CD1c-positive myeloid dendritic cell (primary cell): ENCODE measurements around the gene ELF1.
"Not testable (repeated sequence)": the region's sequence is repeated elsewhere in the genome, so short reads cannot be mapped to it uniquely, and the experiment has no call there.

Experiments
- DNase-seq: peaks from one replicate; pipeline ENCODE4 v3.0.0-alpha.2; 2016; ENCODE audit errors: extremely low spot score

The ELF1 gene

DNA sequence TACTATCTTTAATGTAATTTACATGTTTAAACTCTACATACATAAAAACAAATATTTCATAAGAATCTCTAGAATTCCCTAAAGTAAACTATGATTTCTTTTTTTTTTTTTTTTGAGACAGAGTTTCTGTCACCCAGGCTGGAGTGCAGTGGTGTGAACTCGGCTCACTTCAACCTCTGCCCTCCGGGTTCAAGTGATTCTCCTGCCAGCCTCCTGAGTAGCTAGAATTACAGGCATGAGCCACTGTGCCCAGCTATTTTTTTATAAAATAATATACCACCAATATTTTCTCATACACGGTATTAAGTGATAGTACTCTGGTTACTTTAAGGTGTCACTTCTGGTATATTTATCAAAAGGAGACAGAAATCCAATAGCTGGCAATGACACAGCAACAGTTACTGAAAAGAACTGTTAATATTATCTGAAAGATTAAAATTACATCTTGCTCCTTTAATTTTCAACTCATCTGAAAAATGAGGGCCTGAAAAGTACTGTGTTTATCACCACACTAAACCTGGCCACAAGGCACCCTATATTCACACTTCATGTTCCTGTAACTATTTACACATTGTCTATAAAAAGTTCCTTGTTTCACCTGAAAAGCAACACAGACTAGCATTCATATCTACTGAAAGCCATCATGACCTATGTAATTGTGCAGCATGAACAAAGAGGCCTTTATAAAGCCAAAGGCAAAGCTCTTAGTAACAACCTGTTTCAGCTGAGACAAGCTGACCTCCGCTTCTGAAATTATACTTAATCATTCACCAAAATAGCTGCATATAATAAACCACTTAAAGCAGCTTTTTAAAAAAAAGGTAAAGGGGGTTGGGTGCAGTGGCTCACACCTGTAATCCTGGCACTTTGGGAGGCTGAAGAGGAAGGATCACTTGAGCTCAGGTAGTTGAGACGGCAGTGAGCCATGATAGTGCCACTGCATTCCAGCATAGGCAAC lies 123.6 kb downstream of the ELF1 start:
- DNase-seq: no peak

DNA sequence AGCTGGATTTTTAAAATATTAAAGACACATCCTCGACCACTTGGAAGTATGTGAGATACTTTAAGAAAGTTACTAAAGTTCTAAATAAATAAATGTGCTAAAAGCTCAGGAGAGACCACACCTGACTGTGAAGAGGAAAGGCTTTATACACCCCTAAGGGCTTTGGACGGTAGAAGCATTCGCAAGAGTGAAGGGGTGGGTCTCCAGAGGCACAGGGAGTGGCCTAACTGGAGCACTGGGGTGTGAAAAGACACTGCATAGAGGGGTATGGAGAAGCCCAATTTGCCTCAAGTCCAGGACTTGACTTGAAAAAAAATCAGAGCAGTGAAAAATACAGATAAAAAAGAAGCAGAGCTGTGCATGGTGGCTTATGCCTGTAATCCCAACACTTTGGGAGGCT lies 125.5 kb downstream of the ELF1 start:
- not testable (repeated sequence) for DNase-seq

DNA sequence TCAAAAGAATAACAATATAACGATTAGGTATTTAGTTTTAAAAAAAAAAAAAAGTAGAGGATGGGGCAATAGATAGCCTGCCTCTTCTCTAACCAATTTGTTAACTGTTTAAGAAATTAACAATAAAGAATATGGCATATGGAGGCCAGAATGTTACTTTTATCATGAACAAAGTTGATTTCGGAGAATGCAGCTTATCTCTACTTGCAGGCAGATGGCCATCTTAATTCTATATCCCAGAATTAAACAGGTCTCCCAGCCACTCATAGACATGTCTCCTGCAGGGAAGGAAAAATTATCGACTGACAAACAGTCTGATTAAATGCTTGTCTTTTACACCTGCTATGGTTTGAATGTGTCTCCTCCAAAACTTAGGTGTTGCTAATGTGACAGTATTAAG lies 133.1 kb downstream of the ELF1 start:
- no peak for DNase-seq

DNA sequence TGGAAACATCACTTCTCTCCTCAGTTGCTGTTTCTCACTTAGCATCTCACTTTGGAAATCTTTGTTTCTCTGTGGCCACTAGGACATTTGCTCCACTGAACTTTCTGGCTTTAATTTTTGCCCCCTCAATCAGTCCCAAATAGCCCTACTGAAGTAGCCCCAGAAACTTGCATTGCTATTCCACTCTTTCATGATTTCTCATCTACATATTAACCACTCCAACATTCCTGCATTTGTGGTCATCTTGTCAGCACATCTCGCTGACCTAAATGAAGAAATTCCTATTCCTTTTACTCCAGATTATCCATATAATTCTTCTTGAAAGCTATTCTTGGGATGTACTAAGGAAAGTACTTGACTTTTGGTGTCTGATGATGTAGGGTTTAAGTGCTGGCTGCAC lies 134.9 kb downstream of the ELF1 start:
- not testable (repeated sequence) for DNase-seq
